Left lung (tissue), 10 donors: ENCODE measurements around the gene SPATA2. TPM values are rescaled to one million over a fixed set of nuclear protein-coding genes. Genes with fewer than 3 reads are reported as not detected.

ENCODE experiments used
- ATAC-seq: fragments of 200-7000 bp; cut with Tn5 transposase; one replicate; pipeline ENCODE4 v1.9.1; 2020; ENCODE audit warnings: moderate library complexity
- DNase-seq, 4 donors: peaks; one replicate each; pipeline ENCODE4 v3.0.0-alpha.2; 2013 to 2020
- H3K27ac ChIP-seq, 2 donors: fragments of 200-600 bp; sonication (generic) in 1 of 2; one replicate each; pipeline versions ENCODE4 v1.5.0 to v1.8.0; 2020 to 2021
- H3K27me3 ChIP-seq, 2 donors: fragments of 200-600 bp; sonication (generic) in 1 of 2; one replicate each; pipeline versions ENCODE4 v1.5.0 to v1.8.0; 2020 to 2021
- H3K36me3 ChIP-seq, 2 donors: fragments of 200-600 bp; sonication (generic) in 1 of 2; one replicate each; pipeline versions ENCODE4 v1.5.0 to v1.8.0; 2020 to 2021
- H3K4me1 ChIP-seq, 2 donors: fragments of 200-600 bp; one replicate each; pipeline ENCODE4 v1.8.0; 2021
- H3K4me3 ChIP-seq, 2 donors: fragments of 200-600 bp; sonication (generic) in 1 of 2; one replicate each; pipeline versions ENCODE4 v1.5.0 to v1.8.0; 2020 to 2021; ENCODE audit warnings: mild to moderate bottlenecking in 1 of 2
- H3K9me3 ChIP-seq, 2 donors: fragments of 200-600 bp; sonication (generic) in 1 of 2; one replicate each; pipeline versions ENCODE4 v1.5.0 to v1.8.0; 2020 to 2021
- intact Hi-C, 2 donors: fragments of 100-400 bp; cut with DNase I; formaldehyde crosslinking; loops; one replicate each; pipeline versions ENCODE4 v1.11.2 to v1.14.2; 2022
- polyA plus RNA-seq, 6 donors: library from polyadenylated mRNA; unstranded; fragments of 120-200 nt; gene quantifications; one replicate each; pipeline ENCODE4 v1.2.1, GENCODE V29; 2013; ENCODE audit not compliant: insufficient read length in 6 of 6
- total RNA-seq, 2 donors: library from RNA; stranded (reverse); fragmentation: NEBNext Ultra II Directional; extraction: Animal tissue kit (Norgen Biotek cat#: 25700); gene quantifications; one replicate each; pipeline ENCODE4 v1.2.1, GENCODE V29; 2021
- TF ChIP-seq, protein P1 (sequence below), 2 donors: fragments of 200-600 bp; sonication (generic) in 1 of 2; IDR thresholded peaks; one replicate each; pipeline versions ENCODE4 v1.5.0 to v1.8.0; 2021; ENCODE audit warnings: antibody characterized with exemption in 2 of 2
- donor health status: DM: no; HTN: yes; CAD: no.
- donor health status: DM: no; HTN: no; CAD: no.

The SPATA2 gene
- total and polyA plus RNA-seq, 8 donors: 6.9 to 10.1 (median 7.6) TPM

DNA sequence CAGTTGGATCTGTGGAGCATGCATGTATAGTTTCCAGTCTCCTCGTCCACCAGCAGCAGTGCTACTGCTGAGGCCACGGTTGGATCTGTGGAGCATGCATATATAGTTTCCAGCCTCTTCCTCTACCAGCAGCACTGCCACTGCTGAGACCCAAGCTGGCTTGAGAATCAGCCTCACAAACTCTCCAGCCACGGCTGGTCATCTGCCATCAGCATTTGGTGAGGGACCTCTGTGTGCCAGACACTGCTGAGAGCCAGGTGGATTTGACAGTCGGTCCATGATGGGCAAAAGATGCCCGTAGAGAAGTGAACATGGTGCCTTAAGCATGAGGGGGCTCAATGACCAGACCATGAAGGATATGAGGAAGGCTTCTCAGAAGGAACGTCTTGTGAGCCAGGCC, 56.3 kb downstream of the SPATA2 start:
- Histone ChIP-seq H3K27ac (no peak overlapping the region), H3K4me3 (no peak overlapping the region), H3K4me1 (no peaks in the 10 kb centered on the region), H3K36me3 (peaks cover 0 to 94% of the 10 kb centered on the region in 2 donors), H3K9me3 (no peaks in the 10 kb centered on the region), H3K27me3 (no peaks in the 10 kb centered on the region)
- TF ChIP-seq, protein P1, sequence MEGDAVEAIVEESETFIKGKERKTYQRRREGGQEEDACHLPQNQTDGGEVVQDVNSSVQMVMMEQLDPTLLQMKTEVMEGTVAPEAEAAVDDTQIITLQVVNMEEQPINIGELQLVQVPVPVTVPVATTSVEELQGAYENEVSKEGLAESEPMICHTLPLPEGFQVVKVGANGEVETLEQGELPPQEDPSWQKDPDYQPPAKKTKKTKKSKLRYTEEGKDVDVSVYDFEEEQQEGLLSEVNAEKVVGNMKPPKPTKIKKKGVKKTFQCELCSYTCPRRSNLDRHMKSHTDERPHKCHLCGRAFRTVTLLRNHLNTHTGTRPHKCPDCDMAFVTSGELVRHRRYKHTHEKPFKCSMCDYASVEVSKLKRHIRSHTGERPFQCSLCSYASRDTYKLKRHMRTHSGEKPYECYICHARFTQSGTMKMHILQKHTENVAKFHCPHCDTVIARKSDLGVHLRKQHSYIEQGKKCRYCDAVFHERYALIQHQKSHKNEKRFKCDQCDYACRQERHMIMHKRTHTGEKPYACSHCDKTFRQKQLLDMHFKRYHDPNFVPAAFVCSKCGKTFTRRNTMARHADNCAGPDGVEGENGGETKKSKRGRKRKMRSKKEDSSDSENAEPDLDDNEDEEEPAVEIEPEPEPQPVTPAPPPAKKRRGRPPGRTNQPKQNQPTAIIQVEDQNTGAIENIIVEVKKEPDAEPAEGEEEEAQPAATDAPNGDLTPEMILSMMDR (IDR thresholded peaks at IDR 0.05): no peak
- ATAC-seq: no peak
- intact Hi-C loops: no loop called here
- DNase-seq: no peak

- Histone ChIP-seq H3K36me3 (peaks cover 0 to 94% of the 10 kb centered on the region in 2 donors), H3K4me3 (no peak overlapping the region), H3K9me3 (no peaks in the 10 kb centered on the region), H3K27me3 (no peaks in the 10 kb centered on the region), H3K27ac (no peak overlapping the region), H3K4me1 (no peaks in the 10 kb centered on the region)
- TF ChIP-seq, protein P1 (IDR thresholded peaks at IDR 0.05): no peak
- DNase-seq: no peak
- intact Hi-C loops: no loop called here
- ATAC-seq: no peak
These were observed 57.2 kb downstream of the SPATA2 start for GRCh38 chr20:49858076-49858585.

DNA sequence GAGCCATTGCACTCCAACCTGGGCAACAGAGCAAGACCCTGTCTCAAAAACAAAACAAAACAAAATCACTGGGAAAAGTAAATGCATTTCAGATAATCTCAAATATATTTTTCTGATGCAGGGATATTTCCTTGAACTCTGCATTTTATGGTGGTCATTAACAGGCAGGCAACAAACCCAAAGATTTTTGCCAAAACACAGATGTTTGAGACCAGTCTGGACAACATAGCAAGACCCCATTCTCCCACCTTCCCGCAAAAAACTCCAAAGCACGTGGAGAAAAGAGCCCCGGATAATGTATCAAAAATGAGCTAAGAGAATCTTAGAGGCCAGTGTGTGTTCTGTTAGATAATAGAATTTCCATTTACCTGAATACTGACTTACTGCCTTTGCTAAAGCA, 58.4 kb downstream of the SPATA2 start:
- Histone ChIP-seq H3K4me1 (peaks cover 0 to under 1% of the 10 kb centered on the region in 2 donors), H3K9me3 (no peaks in the 10 kb centered on the region), H3K36me3 (peaks cover 0 to 94% of the 10 kb centered on the region in 2 donors), H3K27me3 (no peaks in the 10 kb centered on the region), H3K27ac (no peak overlapping the region), H3K4me3 (no peak overlapping the region)
- intact Hi-C loops: no loop called here
- ATAC-seq: no peak
- DNase-seq: no peak
- TF ChIP-seq, protein P1 (IDR thresholded peaks at IDR 0.05): no peak

- Histone ChIP-seq H3K36me3 (peaks cover 0 to 96% of the 10 kb centered on the region in 2 donors), H3K27ac (no peak overlapping the region), H3K4me3 (no peak overlapping the region), H3K27me3 (no peaks in the 10 kb centered on the region), H3K9me3 (no peaks in the 10 kb centered on the region), H3K4me1 (peaks cover 0 to 21% of the 10 kb centered on the region in 2 donors)
- no peak for DNase-seq
- no peak for ATAC-seq
- TF ChIP-seq, protein P1 (IDR thresholded peaks at IDR 0.05): no peak
- intact Hi-C loops: no loop called here
These were observed 61.0 kb downstream of the SPATA2 start for GRCh38 chr20:49854190-49854875.

GRCh38 chr20:49853640-49854039, 61.7 kb downstream of the SPATA2 start:
- H3K4me3 ChIP-seq: no peak overlapping the region
- DNase-seq: no peak
- H3K27me3 ChIP-seq: no peaks in the 10 kb centered on the region
- H3K9me3 ChIP-seq: no peaks in the 10 kb centered on the region
- H3K4me1 ChIP-seq: peaks cover 0 to 21% of the 10 kb centered on the region in 2 donors
- ATAC-seq: no peak
- TF ChIP-seq, protein P1 (IDR thresholded peaks at IDR 0.05): no peak
- no peak overlapping the region for H3K27ac ChIP-seq
- H3K36me3 ChIP-seq: peaks cover 0 to 96% of the 10 kb centered on the region in 2 donors
- intact Hi-C loops: no loop called here

Other genes starting within 250 kb of the SPATA2 start
- 10 to 100 TPM; 38.4 to 51.0 TPM for gene B4GALT5, start 201.7 kb downstream of the SPATA2 start, total RNA-seq
- gene B4GALT5, start 201.7 kb downstream of the SPATA2 start, polyA plus RNA-seq: 10 to 100 TPM; 40.4 to 47.6 (median 45.8) TPM
- 10 to 100 TPM in 1 of 2 donors, 1 to 10 TPM in 1; 8.4 to 16.7 TPM for gene SLC9A8, start 102.7 kb downstream of the SPATA2 start, total RNA-seq
- gene SLC9A8, start 102.7 kb downstream of the SPATA2 start, polyA plus RNA-seq: 10 to 100 TPM in 1 of 6 donors, 1 to 10 TPM in 5; 7.5 to 10.4 (median 8.8) TPM
- 10 to 100 TPM; 63.5 to 69.0 TPM for gene RNF114, start 20.9 kb upstream of the SPATA2 start, total RNA-seq
- 10 to 100 TPM; 60.8 to 70.9 (median 65.6) TPM for gene RNF114, start 20.9 kb upstream of the SPATA2 start, polyA plus RNA-seq
- 1 to 10 TPM; 2.8 to 4.1 TPM for gene SNAI1, start 67.5 kb upstream of the SPATA2 start, total RNA-seq
- gene SNAI1, start 67.5 kb upstream of the SPATA2 start, polyA plus RNA-seq: 10 to 100 TPM in 1 of 6 donors, 1 to 10 TPM in 5; 6.7 to 12.2 (median 9.4) TPM
- gene UBE2V1, start 197.6 kb upstream of the SPATA2 start, total RNA-seq: 10 to 100 TPM; 72.6 to 74.6 TPM
- 100 to 1,000 TPM; 144 to 178 (median 156) TPM for gene UBE2V1, start 197.6 kb upstream of the SPATA2 start, polyA plus RNA-seq
- 10 to 100 TPM; 37.9 to 39.9 TPM for gene PEDS1, start 238.2 kb upstream of the SPATA2 start, total RNA-seq
- 10 to 100 TPM; 27.5 to 32.9 (median 31.2) TPM for gene PEDS1, start 238.2 kb upstream of the SPATA2 start, polyA plus RNA-seq